GM21526 (cell line): ENCODE data around the gene HTR2C.
"Not testable (repeated sequence)": the region's sequence is repeated elsewhere in the genome, so short reads cannot be mapped to it uniquely, and the experiment has no call there.

Experiments used
- ATAC-seq: cut with Tn5 transposase; IDR thresholded peaks from one replicate; pipeline ENCODE4 v1.9.1; 2021; ENCODE audit warnings: moderate library complexity; ENCODE audit not compliant: unreplicated experiment, low FRiP score

HTR2C gene

GRCh38 chrX:114710571-114710970 is 126.7 kb downstream of the HTR2C start:
- no peak for ATAC-seq

- no peak for ATAC-seq
Measured at GRCh38 chrX:114712466-114712865, 128.6 kb downstream of the HTR2C start.

GRCh38 chrX:114715096-114715495 is 131.2 kb downstream of the HTR2C start:
- no peak for ATAC-seq

GRCh38 chrX:114717921-114718320 is 134.0 kb downstream of the HTR2C start:
- ATAC-seq, result no peak

- no peak for ATAC-seq
Measured at GRCh38 chrX:114766541-114766940, 182.7 kb downstream of the HTR2C start.

GRCh38 chrX:114774691-114775090 is 190.8 kb downstream of the HTR2C start:
- ATAC-seq, result no peak

GRCh38 chrX:114782925-114783324 is 199.0 kb downstream of the HTR2C start:
- no peak for ATAC-seq

GRCh38 chrX:114787061-114787460 is 203.2 kb downstream of the HTR2C start:
- ATAC-seq, result no peak

- ATAC-seq, result no peak
Measured at GRCh38 chrX:114797494-114797893, 213.6 kb downstream of the HTR2C start.

- ATAC-seq, result no peak
Measured at GRCh38 chrX:114798907-114799306, 215.0 kb downstream of the HTR2C start.

- no peak for ATAC-seq
Measured at GRCh38 chrX:114800719-114801118, 216.8 kb downstream of the HTR2C start.

GRCh38 chrX:114819509-114819908 is 235.6 kb downstream of the HTR2C start:
- ATAC-seq, result no peak

GRCh38 chrX:114841051-114841450 is 257.2 kb downstream of the HTR2C start:
- no peak for ATAC-seq

GRCh38 chrX:114842181-114842580 is 258.3 kb downstream of the HTR2C start:
- no peak for ATAC-seq

GRCh38 chrX:114889481-114889880 is 305.6 kb downstream of the HTR2C start:
- ATAC-seq, result no peak

GRCh38 chrX:114903618-114904017 is 319.7 kb downstream of the HTR2C start:
- no peak for ATAC-seq

GRCh38 chrX:114905251-114905650 is 321.4 kb downstream of the HTR2C start:
- ATAC-seq, result no peak

GRCh38 chrX:114906984-114907510 is 323.2 kb downstream of the HTR2C start:
- ATAC-seq, result no peak

GRCh38 chrX:114924423-114924822 is 340.5 kb downstream of the HTR2C start:
- ATAC-seq, result no peak

- ATAC-seq, result no peak
Measured at GRCh38 chrX:114924856-114925255, 341.0 kb downstream of the HTR2C start.

- no peak for ATAC-seq
Measured at GRCh38 chrX:114930227-114930626, 346.3 kb downstream of the HTR2C start.

GRCh38 chrX:114932550-114932949 is 348.7 kb downstream of the HTR2C start:
- ATAC-seq, result no peak

- not testable (repeated sequence) for ATAC-seq
Measured at GRCh38 chrX:114933291-114933690, 349.4 kb downstream of the HTR2C start.
